NCI-H128 (cell line): Measurements from ENCODE around the gene LIN52.
"Not testable (repeated sequence)": the region's sequence is repeated elsewhere in the genome, so short reads cannot be mapped to it uniquely, and the experiment has no call there.

ENCODE experiments used
- DNase-seq: peaks from one replicate; lab custom pipeline; 2025; ENCODE audit not compliant: unreplicated experiment; lab: John Stamatoyannopoulos, UW

LIN52 gene

GRCh38 chr14:74105381-74105780, 20.6 kb downstream of the LIN52 start:
- no peak for DNase-seq

GRCh38 chr14:74109369-74109768, 24.6 kb downstream of the LIN52 start:
- no peak for DNase-seq

- peak; percentile 19 for DNase-seq
These were observed 26.9 kb downstream of the LIN52 start for GRCh38 chr14:74111395-74112216.

DNA sequence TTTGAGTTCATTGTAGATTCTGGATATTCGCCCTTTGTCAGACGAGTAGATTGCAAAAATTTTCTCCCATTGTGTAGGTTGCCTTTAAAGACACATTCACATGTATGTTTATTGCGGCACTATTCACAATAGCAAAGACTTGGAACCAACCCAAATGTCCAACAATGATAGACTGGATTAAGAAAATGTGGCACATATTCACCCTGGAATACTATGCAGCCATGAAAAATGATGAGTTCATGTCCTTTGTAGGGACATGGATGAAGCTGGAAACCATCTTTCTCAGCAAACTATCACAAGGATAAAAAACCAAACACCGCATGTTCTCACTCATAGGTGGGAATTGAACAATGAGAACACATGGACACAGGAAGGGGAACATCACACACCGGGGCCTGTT, 40.7 kb downstream of the LIN52 start:
- DNase-seq: not testable (repeated sequence)

DNA sequence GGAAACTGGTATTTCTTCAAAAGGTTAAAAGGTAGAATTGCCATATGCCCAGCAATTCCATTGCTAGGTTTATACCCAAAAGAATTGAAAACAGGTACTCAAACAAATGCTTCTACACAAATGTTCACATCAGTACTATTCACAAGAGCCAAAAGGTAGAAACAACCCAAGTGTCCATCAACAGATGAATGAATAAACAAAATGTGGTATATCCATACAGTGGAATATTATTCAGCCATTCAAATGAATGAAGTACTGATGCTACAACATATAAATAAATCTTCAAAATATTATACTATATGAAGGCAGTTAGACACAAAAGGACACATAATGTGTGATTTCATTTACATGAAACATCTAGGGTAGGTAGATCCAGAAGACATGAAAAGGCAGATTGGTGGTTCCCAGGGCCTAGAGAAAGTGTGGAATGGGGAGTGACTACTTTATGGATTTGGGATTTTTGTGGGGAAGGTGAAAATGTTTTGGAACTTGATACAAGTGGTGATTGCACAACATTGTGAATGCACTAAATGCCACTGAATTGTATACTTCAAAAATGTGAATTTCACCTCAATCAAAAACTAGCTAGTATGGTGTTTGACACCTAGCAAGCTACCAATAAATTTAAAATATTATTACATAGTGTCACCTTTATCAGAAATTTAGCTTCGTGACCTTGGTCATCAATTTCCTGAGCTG, 41.7 kb downstream of the LIN52 start:
- DNase-seq: no peak

- DNase-seq: no peak
These were observed 42.9 kb downstream of the LIN52 start for GRCh38 chr14:74127634-74128033.

DNA sequence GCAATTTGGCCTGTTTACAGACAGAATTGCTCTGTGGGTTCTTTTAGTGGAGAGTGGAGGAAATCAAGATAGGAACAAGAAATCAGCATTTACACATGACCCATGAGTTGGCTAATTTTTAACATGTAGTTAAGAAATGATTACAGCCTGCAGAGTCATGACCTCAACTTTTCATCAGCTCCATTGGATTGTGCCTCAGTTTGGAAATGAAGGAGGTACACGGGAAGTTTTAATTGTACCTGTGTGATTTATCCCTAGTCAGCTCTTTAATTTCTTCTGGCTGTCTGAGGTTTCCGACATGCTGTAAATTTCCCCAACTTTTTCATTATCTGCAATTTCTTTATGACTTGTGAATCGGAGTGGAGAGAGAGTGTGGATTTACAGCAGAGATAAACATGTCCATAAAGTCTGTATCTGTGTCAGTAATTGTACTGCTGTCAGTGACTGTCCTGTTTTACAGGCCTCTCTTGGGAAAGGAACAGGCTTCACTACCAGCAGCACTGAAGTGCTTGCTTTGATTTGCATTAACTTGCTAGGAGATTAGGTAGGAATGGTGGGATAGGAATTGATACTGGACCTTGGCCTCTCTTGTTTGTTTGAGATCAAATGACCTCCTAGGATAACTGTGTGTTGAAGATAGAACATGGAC, 49.2 kb downstream of the LIN52 start:
- no peak for DNase-seq

DNA sequence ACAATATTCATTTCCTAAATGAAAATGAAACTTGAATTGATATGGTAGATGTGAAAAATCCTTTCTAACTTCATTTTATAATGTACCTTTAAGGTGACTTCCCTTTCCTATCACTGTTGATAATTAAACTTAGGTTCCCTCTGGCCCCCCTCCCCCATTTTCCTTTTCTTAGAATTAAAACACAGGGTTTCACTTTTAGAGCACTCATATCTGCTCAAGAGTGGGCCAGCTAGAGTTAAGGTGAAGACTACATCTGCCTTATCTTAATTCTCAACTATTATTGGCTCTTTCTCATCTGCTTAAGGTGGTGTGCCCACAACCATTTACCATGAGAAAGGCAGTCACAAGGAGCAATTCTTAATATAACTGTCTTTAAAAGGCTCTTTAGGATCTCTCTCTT, 49.7 kb downstream of the LIN52 start:
- DNase-seq: no peak

DNA sequence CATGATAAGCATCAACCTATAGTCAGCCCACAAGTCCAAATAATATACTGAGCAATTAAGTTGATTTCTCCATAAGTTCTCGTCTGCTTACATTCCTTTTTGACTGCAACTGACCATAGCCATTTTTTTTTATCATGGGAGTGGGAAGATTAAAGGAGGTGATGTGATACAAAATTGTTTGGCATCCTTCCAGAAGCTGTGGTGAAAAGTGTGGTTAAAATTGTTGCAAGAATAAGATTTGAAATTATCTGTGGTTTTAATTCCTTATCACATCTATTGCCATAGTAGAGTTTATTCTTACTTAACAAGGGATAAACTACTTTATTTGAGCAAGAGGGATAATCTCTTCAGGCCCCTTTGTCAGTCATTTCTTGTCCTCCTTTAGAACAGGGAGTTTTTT, 50.7 kb downstream of the LIN52 start:
- no peak for DNase-seq

DNA sequence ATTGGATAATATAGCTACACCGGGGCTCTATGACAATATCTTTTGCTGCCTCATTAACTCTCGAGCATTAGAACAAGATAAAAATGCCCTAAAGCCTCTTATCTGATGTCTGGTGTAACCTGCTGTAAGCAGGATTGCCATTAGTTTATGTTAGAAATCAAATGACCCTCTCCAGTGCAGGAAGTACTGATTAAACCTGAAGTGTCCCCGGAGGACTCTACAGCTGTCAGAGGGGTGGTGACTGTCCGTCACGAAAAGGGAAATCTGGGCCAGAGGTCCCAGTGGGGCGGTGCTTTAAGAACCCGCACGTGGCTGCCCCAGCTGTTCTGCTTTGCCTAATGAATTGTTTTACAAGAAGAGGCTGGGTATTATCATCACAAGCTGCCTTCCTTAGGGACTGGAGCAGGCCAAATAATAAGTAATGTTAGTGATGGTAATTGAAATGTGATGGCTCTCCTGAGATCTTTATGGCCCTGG, 55.7 kb downstream of the LIN52 start:
- peak; percentile 94 for DNase-seq

GRCh38 chr14:74141703-74142102, 56.9 kb downstream of the LIN52 start:
- no peak for DNase-seq

DNA sequence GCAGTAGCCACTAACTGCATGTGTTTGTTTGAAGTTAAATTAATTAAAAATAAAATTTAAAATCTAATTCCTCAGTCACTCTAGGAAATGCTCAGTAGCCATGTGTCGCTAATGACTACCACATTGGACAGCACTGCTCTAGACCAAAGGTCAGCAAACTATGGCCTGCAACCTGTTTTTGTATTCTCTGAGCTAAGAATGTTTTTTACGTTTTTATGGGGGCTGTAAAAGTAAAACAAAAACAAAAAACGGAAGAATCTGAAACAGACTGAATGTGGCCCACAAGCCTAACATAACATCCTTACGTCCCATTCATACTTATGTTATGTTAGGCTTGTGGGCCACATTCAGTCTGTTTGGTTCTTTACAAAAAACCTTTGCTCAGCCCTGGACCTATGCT, 57.8 kb downstream of the LIN52 start:
- no peak for DNase-seq

- DNase-seq: no peak
These were observed 60.0 kb downstream of the LIN52 start for GRCh38 chr14:74144789-74145188.

GRCh38 chr14:74147571-74147970, 62.8 kb downstream of the LIN52 start:
- no peak for DNase-seq

GRCh38 chr14:74148705-74149104, 63.9 kb downstream of the LIN52 start:
- DNase-seq: no peak

DNA sequence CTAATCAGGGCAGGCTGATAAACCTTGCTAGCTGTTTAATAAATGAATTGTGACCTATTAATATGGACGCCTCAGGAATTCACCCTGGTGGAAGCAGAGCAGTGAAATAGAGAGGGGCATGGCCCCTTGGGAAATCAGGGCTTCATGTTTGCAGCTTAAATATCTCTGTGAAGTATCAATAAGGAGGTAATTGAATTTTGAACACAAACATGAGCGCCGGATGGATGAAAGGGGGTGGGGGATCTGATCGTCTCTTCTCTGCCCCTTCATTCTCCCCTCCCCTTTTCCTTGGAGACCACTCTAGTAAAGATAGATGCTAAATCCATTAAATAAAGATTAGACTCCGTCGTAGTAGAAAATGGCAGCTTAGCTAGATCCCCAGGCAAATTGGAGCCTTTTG, 70.5 kb downstream of the LIN52 start:
- DNase-seq: no peak

GRCh38 chr14:74155749-74156148, 71.0 kb downstream of the LIN52 start:
- DNase-seq: no peak

DNA sequence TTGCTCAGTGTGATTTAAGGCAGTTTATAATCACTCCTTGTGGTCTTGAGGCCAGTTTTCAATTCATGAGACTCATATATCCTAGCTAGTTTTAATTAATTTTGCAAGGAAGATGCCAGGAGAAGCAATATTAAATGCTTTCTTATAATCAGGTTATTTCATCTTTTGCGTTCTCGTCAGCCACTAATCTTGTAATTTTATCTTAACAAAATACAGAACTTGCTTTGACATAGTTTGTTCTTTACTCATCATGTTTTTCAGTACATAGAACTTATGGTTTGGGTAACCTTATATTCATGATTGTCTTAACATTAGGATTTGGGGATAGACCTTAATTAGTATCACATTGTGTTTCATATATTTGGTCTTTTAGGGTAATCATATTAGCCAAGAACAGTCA, 76.0 kb downstream of the LIN52 start:
- no peak for DNase-seq

GRCh38 chr14:74161526-74162158, 76.9 kb downstream of the LIN52 start:
- DNase-seq: no peak

- DNase-seq: no peak
These were observed 85.2 kb downstream of the LIN52 start for GRCh38 chr14:74169906-74170305.

DNA sequence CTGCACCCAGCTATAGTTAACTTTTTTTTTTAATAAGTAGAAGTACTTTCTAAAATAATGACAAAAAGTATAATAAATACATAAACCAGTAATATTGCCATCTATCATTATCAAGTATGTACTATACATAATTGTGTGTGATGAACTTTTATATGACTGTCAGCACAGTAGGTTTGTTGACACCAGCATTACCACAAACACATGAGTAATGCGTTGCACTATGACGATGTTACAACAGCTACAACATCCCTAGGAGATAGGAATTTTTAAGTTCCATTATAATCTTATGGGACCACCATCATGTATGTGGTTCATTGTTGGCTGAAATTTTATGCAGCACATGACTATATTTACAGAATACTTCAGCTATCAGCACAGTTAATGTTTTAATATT, 91.6 kb downstream of the LIN52 start:
- DNase-seq: no peak
